GM21381 (cell line): ENCODE measurements around the gene FBLN7.

Experiments used
- ATAC-seq: cut with Tn5 transposase; IDR thresholded peaks from one replicate; pipeline ENCODE4 v1.9.1; 2021; ENCODE audit warnings: mild to moderate bottlenecking, moderate library complexity; ENCODE audit not compliant: unreplicated experiment

The FBLN7 gene

GRCh38 chr2:112155331-112156151 is 17.4 kb downstream of the FBLN7 start:
- no peak for ATAC-seq

- no peak for ATAC-seq
Observed at GRCh38 chr2:112156152-112156986, 18.2 kb downstream of the FBLN7 start.

- no peak for ATAC-seq
Observed at GRCh38 chr2:112157472-112157871, 19.3 kb downstream of the FBLN7 start.

- ATAC-seq: no peak
Observed at GRCh38 chr2:112159454-112159921, 21.3 kb downstream of the FBLN7 start.

- ATAC-seq: no peak
Observed at GRCh38 chr2:112160283-112161250, 22.4 kb downstream of the FBLN7 start.

GRCh38 chr2:112161431-112162145 is 23.4 kb downstream of the FBLN7 start:
- no peak for ATAC-seq

- no peak for ATAC-seq
Observed at GRCh38 chr2:112162341-112162740, 24.2 kb downstream of the FBLN7 start.

GRCh38 chr2:112162956-112163355 is 24.8 kb downstream of the FBLN7 start:
- ATAC-seq: no peak

GRCh38 chr2:112163541-112163981 is 25.4 kb downstream of the FBLN7 start:
- no peak for ATAC-seq

- ATAC-seq: no peak
Observed at GRCh38 chr2:112164876-112165275, 26.7 kb downstream of the FBLN7 start.

- ATAC-seq: no peak
Observed at GRCh38 chr2:112165296-112165695, 27.1 kb downstream of the FBLN7 start.

- no peak for ATAC-seq
Observed at GRCh38 chr2:112166806-112167499, 28.8 kb downstream of the FBLN7 start.

GRCh38 chr2:112168422-112169124 is 30.4 kb downstream of the FBLN7 start:
- no peak for ATAC-seq

- ATAC-seq: no peak
Observed at GRCh38 chr2:112170495-112170894, 32.3 kb downstream of the FBLN7 start.

GRCh38 chr2:112173646-112174319 is 35.6 kb downstream of the FBLN7 start:
- ATAC-seq: no peak

GRCh38 chr2:112174383-112174782 is 36.2 kb downstream of the FBLN7 start:
- no peak for ATAC-seq

GRCh38 chr2:112175333-112175732 is 37.1 kb downstream of the FBLN7 start:
- no peak for ATAC-seq

GRCh38 chr2:112175958-112176573 is 37.9 kb downstream of the FBLN7 start:
- no peak for ATAC-seq
